IgD-negative memory B cell (primary cell): ENCODE data around the gene NDUFB10. TPM values are rescaled to one million over a fixed set of nuclear protein-coding genes. Genes with fewer than 3 reads are reported as not detected.
A peak's percentile ranks its signal among the peaks of the same experiment; 100 is the strongest.

Experiments
- H3K27ac Mint-ChIP-seq, 3 donors: one replicate each; pipeline ENCODE4 v1.8.0; 2020 to 2022; ENCODE audit warnings: mild to moderate bottlenecking in 3 of 3, mixed read lengths in 3 of 3, moderate library complexity in 1 of 3
- H3K27me3 Mint-ChIP-seq: one replicate; pipeline ENCODE4 v1.8.0; 2021; ENCODE audit warnings: mixed read lengths
- H3K36me3 Mint-ChIP-seq: one replicate; pipeline ENCODE4 v1.8.0; 2020; ENCODE audit warnings: mild to moderate bottlenecking, mixed read lengths
- H3K4me1 Mint-ChIP-seq, 3 donors: one replicate each; pipeline ENCODE4 v1.8.0; 2020 to 2022; ENCODE audit warnings: mixed read lengths in 3 of 3, mild to moderate bottlenecking in 1 of 3
- H3K4me3 Mint-ChIP-seq, 4 donors: one replicate each; pipeline ENCODE4 v1.8.0; 2020 to 2022; ENCODE audit warnings: mild to moderate bottlenecking in 4 of 4, mixed read lengths in 4 of 4, moderate library complexity in 3 of 4
- H3K9me3 Mint-ChIP-seq, 3 donors: one replicate each; pipeline ENCODE4 v1.8.0; 2020 to 2021; ENCODE audit warnings: mixed read lengths in 3 of 3, mild to moderate bottlenecking in 1 of 3
- polyA plus RNA-seq: library from polyadenylated mRNA; unstranded; fragments of 300-500 nt; fragmentation: Illumina TruSeq; gene quantifications from one replicate; pipeline ENCODE4 v1.2.3, GENCODE V29; 2021

NDUFB10 gene
- polyA plus RNA-seq, 1 donor from 2014 or later, result 204 TPM

DNA sequence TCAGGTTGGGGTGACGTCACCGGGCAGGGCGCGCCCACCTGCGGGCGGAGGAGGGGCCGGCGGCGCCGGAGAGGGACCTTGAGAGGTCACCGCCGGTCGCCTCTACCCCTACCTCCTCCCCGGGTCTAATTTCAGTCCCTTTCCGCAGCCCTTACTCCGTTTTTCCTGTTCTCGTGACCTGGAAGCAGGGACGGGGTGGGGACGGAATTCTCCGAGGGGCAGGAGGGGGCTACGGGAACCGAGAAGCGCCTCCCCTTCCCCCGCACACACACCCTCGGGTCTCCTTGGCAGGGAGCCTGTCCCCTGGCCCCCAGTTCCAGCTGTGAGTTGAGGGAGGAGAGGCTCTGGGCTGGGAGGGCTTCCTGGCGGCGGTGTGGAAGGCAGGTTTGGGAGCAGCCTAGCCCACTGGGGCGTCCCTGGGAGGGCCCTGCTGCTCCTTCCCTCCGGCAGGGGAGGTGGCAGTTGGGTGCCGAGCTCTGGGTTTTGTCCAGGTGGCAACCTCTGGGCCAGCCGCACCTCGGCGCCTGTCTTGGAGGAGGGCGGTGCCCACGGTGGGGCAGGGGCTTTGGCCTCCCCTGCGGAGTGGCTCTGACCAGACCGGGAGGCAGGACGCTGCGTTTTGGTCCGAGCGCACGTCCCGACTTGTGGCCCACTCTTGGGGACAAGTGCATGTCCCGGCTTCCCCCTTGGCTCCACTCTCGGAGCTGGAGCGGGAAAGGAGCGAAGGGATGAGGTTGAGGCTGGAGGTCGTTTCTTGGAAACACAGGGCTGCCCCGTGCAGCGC, 31.2 kb downstream of the NDUFB10 start:
- Mint-ChIP-seq H3K4me1 (peaks cover 10 to 13% (median 13%) of the 10 kb centered on the region in 3 donors), H3K4me3 (peak overlapping the region; percentile 79 to 95 (median 92)), H3K9me3 (no peaks in the 10 kb centered on the region), H3K36me3 (no peaks in the 10 kb centered on the region), H3K27me3 (no peaks in the 10 kb centered on the region), H3K27ac (peak overlapping the region; percentile 95 to 99 (median 98))

GRCh38 chr16:1991135-1991551, 31.8 kb downstream of the NDUFB10 start:
- Mint-ChIP-seq H3K9me3 (no peaks in the 10 kb centered on the region), H3K27ac (peak overlapping the region; percentile 95 to 99 (median 98)), H3K4me3 (peak overlapping the region; percentile 79 to 95 (median 92)), H3K36me3 (no peaks in the 10 kb centered on the region), H3K4me1 (peaks cover 10 to 13% (median 13%) of the 10 kb centered on the region in 3 donors), H3K27me3 (no peaks in the 10 kb centered on the region)

- Mint-ChIP-seq H3K27me3 (no peaks in the 10 kb centered on the region), H3K36me3 (no peaks in the 10 kb centered on the region), H3K4me3 (peak overlapping the region; percentile 79 to 95 (median 92)), H3K4me1 (peaks cover 10 to 13% (median 13%) of the 10 kb centered on the region in 3 donors), H3K9me3 (no peaks in the 10 kb centered on the region), H3K27ac (peak overlapping the region; percentile 95 to 99 (median 98))
These were observed 32.2 kb downstream of the NDUFB10 start for GRCh38 chr16:1991588-1991947.

- Mint-ChIP-seq H3K9me3 (no peaks in the 10 kb centered on the region), H3K4me1 (peaks cover 10 to 13% (median 13%) of the 10 kb centered on the region in 3 donors), H3K4me3 (peak overlapping the region; percentile 79 to 95 (median 92)), H3K36me3 (no peaks in the 10 kb centered on the region), H3K27ac (peak overlapping the region; percentile 95 to 99 (median 98)), H3K27me3 (no peaks in the 10 kb centered on the region)
These were observed 32.8 kb downstream of the NDUFB10 start for GRCh38 chr16:1991948-1992703.

GRCh38 chr16:1992704-1993317, 33.5 kb downstream of the NDUFB10 start:
- no peaks in the 10 kb centered on the region for H3K27me3 Mint-ChIP-seq
- no peaks in the 10 kb centered on the region for H3K9me3 Mint-ChIP-seq
- no peak overlapping the region for H3K4me3 Mint-ChIP-seq
- H3K36me3 Mint-ChIP-seq, result no peaks in the 10 kb centered on the region
- peaks cover 10 to 13% (median 13%) of the 10 kb centered on the region in 3 donors for H3K4me1 Mint-ChIP-seq
- peak overlapping the region in 2 of 3 donors; percentile 71 to 84 for H3K27ac Mint-ChIP-seq

DNA sequence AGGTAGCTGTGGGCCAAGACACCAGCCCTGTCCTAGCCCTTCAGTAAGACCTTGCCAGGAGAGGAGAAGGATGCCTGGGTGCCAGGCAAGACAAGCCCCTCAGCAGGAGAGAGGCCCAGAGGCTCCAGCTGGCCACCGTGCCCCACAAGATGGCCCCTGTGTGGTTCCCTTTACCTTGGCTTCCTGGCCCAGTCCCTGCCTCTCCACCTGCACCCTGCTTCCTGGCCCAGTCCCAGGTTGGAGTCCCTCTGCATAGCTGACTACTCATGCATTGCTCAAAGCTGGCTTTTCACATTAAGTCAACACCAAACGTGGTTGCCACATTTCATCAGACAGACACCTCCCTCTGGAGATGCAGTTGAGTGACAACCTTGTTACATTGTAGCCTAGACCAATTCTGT, 34.4 kb downstream of the NDUFB10 start:
- Mint-ChIP-seq H3K27me3 (no peaks in the 10 kb centered on the region), H3K36me3 (peaks cover 1% of the 10 kb centered on the region), H3K4me3 (peak overlapping the region in 2 of 4 donors; percentile 30 to 49), H3K9me3 (no peaks in the 10 kb centered on the region), H3K27ac (peak overlapping the region; percentile 48 to 84 (median 71)), H3K4me1 (peaks cover 10 to 13% (median 10%) of the 10 kb centered on the region in 3 donors)

GRCh38 chr16:1997494-1998359, 38.4 kb downstream of the NDUFB10 start:
- peak overlapping the region in 2 of 3 donors; percentile 39 to 83 for H3K27ac Mint-ChIP-seq
- no peak overlapping the region for H3K4me3 Mint-ChIP-seq
- H3K36me3 Mint-ChIP-seq, result peaks cover 1% of the 10 kb centered on the region
- peaks cover 0 to 3% (median 2%) of the 10 kb centered on the region in 3 donors for H3K4me1 Mint-ChIP-seq
- H3K9me3 Mint-ChIP-seq, result no peaks in the 10 kb centered on the region
- no peaks in the 10 kb centered on the region for H3K27me3 Mint-ChIP-seq

GRCh38 chr16:1998360-1998835, 39.1 kb downstream of the NDUFB10 start:
- Mint-ChIP-seq H3K27ac (peak overlapping the region in 2 of 3 donors; percentile 67 to 83), H3K4me3 (no peak overlapping the region), H3K36me3 (peaks cover 1% of the 10 kb centered on the region), H3K4me1 (peaks cover 0 to 3% (median 2%) of the 10 kb centered on the region in 3 donors), H3K9me3 (no peaks in the 10 kb centered on the region), H3K27me3 (no peaks in the 10 kb centered on the region)

DNA sequence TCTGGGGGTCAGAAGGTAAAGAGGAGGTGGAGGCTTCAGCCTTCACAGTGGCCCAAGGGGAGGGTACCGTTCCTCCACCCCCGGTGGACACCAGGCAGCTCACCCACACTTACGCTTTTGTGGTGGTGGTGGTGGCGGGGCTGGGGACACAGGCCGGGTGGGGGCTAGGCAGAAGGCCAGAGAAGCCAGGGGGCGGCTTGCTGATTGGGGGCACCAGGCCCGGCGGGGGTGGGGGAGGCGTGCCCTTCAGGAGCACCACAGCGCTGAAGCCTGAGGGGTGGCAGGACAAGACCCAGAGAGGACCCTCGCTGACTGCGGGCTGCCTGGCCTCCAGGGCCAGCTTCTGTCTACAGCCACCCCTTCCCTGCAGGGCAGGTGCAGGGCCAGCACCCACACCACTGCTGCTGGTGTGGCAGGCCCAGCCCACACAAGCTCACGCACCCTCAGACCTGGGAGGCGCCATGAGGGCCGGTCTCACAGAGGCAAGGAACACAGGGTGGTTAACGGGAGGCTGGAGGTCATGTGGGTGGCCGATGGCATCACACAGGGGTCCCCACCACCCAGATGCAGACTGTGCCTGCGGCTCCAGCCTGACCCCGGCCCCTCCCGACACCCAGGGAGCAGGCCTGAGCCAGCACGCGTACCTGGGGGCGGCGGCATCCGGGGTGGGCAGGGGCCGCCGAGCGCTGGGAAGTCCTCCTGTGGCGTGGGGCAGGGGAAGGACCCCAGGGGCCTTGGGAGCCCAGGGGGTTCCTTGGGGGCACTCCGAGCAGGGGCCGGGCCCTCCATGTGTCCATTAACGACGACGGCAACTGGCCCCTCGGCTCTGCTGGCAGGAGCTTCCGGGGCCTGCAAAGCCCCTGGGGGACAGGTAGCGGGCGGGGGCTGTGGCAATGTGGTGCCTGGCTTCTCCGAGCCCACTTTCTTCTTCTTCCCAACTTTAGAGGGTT, 39.8 kb downstream of the NDUFB10 start:
- H3K4me1 Mint-ChIP-seq, result no peaks in the 10 kb centered on the region
- no peak overlapping the region for H3K27ac Mint-ChIP-seq
- H3K9me3 Mint-ChIP-seq, result no peaks in the 10 kb centered on the region
- H3K27me3 Mint-ChIP-seq, result no peaks in the 10 kb centered on the region
- no peak overlapping the region for H3K4me3 Mint-ChIP-seq
- H3K36me3 Mint-ChIP-seq, result peaks cover 1% of the 10 kb centered on the region

GRCh38 chr16:1999866-2000514, 40.7 kb downstream of the NDUFB10 start:
- H3K9me3 Mint-ChIP-seq, result no peaks in the 10 kb centered on the region
- no peak overlapping the region for H3K27ac Mint-ChIP-seq
- H3K36me3 Mint-ChIP-seq, result peaks cover 1% of the 10 kb centered on the region
- H3K4me3 Mint-ChIP-seq, result no peak overlapping the region
- no peaks in the 10 kb centered on the region for H3K27me3 Mint-ChIP-seq
- H3K4me1 Mint-ChIP-seq, result no peaks in the 10 kb centered on the region

GRCh38 chr16:2001035-2001434, 41.7 kb downstream of the NDUFB10 start:
- Mint-ChIP-seq H3K4me1 (peaks cover 0 to 2% (median 1%) of the 10 kb centered on the region in 3 donors), H3K4me3 (no peak overlapping the region), H3K9me3 (no peaks in the 10 kb centered on the region), H3K27me3 (no peaks in the 10 kb centered on the region), H3K27ac (no peak overlapping the region), H3K36me3 (peaks cover 1% of the 10 kb centered on the region)

GRCh38 chr16:2001456-2002355, 42.4 kb downstream of the NDUFB10 start:
- Mint-ChIP-seq H3K4me1 (peaks cover 0 to 3% (median 1%) of the 10 kb centered on the region in 3 donors), H3K36me3 (peaks cover 1% of the 10 kb centered on the region), H3K27ac (peak overlapping the region in 1 of 3 donors; percentile 80), H3K27me3 (no peaks in the 10 kb centered on the region), H3K4me3 (no peak overlapping the region), H3K9me3 (no peaks in the 10 kb centered on the region)
